SIG-M5 treated with dmso at 0.1 percent for 504 hours (cell line): ENCODE data around the gene LYRM4.

Source experiments
- DNase-seq: peaks from one replicate; lab custom pipeline; 2025; ENCODE audit not compliant: unreplicated experiment; lab: John Stamatoyannopoulos, UW

Gene LYRM4

GRCh38 chr6:5282191-5282623 is 21.5 kb upstream of the LYRM4 start:
- DNase-seq: no peak

GRCh38 chr6:5280920-5281319 is 20.2 kb upstream of the LYRM4 start:
- DNase-seq: no peak

DNA sequence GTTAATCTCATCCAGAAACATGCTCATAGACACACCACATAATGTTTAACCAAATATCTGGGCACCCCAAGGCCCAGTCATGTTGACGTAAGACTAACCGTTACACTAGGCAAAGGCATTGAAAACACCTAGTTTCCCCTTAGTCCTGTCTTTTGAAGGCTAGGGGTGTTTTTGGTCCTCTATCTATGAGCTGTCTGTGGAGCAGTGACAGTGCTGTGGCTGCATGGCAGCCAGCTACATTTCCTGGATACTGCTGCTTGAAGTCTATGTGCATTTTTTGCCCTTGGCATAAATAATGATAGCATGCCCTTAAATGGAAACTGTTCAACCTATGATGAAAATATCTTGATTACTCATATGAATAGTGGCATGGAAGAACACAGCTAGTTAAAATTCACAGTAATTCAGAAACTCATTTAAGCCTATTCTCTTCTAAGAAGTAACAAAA is 19.2 kb upstream of the LYRM4 start:
- DNase-seq: no peak

DNA sequence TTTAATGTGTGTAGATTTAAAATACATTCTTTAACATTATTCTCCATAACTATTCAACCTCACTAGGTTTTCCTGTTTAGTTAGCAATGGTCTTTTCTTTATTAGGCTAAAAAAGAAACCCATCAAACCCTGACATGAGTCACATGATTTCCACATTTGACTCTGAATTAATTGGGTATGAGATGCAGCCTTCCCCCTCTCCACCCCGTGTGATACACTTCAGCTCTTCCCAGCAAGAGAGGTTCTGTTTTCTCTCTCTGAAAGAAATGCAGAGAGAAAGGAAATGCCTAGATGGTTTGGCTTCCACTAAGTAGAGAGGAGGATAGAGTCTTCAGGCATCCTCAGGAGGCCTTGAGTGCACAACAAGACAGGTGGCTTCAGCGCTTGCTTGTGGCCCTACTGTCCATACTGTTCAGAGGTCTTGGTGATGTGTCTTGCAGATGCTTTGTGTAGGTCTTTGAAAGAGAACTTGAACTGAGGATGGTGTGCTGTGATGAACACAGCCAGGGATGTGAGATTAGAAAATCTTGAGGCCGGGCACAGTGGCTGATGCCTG is 17.9 kb upstream of the LYRM4 start:
- no peak for DNase-seq

DNA sequence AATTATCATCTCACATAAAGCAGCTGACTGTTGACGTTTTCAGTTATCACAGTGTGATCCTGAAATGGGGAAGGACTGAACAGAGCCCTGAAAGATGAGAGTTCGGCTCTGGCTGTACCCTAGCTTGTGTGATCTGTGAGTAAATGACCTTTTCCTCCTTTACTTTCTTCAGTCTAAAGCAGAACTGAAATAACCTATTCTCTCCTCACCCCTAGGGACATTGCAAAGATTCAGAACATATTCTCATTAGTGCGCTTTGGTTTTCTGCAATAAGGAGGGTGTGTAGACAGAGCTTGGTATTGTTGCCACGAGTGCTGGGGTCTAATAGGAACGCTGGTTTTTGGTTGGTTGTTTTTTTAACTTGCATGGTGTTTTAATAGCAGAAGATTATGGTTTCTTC is 17.3 kb upstream of the LYRM4 start:
- DNase-seq: no peak

- DNase-seq: no peak
These were observed 16.8 kb upstream of the LYRM4 start for GRCh38 chr6:5277589-5277988.

DNA sequence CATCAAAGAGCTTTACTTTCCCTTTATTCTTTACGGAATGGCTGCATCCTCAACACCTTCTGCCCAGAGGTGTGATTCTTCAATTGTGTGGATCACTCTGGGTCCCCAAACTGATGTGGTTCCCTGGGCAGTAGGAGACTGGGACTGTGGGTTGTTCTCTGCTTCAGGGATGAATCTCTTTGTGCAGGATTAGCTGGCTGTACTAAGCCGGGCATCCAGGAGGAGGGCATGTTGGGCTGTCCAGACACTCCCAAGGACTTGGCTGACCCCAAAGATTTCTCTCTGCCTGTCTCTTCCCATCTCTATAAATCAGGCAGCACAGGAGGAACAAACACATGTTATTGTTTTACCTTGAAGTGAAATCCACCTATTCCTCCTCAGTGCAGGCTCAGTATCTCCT is 15.8 kb upstream of the LYRM4 start:
- no peak for DNase-seq

DNA sequence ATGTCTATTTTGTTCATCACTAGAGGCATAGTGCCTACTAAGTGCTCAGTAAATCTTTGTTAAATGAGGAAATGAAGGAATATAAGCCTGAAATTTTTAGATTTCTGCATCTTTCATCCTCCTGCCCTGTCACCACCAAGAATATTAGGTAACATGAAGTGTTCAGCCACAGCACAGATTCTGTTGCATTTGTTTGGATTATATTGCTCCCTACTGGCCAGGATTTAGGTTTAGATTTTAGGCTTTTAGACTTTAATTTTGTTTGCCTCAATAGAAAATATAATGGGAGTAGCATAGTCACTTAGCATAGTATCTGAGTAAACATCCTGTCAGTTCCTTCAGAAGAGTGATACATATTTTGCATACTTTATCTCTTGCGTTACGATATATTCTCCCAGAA is 14.7 kb upstream of the LYRM4 start:
- DNase-seq: no peak

- no peak for DNase-seq
These were observed 13.5 kb upstream of the LYRM4 start for GRCh38 chr6:5274231-5274630.

DNA sequence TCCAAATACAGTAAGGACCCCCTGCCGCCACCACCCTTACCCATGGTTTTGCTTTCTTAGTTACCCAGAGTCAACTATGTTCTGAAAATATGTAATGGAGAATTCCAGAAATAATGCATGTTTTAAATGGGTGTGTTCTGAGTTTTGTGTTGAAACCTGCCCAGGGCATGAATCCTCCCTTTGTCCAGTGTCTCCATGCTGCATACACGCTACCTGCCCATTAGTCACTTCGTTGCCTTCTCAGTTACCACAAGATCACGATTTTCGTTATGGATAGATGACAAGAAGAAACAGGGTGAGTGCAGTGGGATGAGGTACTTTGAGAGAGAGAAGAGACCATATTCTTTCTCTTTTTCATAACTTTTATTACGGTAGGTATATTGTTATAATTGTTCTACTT is 11.2 kb upstream of the LYRM4 start:
- DNase-seq: no peak

DNA sequence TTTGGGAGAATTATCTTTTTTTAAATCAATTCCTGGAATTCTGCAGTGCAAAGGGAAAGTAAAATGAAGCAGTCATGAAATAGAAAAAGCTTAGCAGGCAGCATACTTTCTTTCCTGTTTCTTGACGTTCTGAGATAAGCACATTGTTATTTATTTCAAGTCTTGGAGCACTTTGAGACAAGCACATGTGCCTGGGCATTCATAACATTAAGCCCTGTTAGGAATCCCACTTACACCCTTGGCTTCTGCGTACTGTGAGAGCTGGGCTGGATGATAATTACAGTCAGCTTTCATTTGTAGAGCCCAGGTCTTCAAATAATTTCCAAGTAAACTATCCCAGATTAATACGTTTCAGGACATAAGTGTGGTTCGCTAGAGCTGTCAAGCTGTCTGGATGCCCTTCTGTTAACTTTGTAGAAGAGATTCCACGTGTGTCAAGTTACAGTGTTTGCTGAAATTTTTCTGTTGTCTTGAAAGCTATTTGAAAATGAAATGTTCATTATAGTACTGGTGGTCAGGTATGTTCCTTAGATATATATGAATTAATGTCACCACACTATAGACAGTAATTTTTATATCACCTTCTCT is 9.4 kb upstream of the LYRM4 start:
- no peak for DNase-seq

DNA sequence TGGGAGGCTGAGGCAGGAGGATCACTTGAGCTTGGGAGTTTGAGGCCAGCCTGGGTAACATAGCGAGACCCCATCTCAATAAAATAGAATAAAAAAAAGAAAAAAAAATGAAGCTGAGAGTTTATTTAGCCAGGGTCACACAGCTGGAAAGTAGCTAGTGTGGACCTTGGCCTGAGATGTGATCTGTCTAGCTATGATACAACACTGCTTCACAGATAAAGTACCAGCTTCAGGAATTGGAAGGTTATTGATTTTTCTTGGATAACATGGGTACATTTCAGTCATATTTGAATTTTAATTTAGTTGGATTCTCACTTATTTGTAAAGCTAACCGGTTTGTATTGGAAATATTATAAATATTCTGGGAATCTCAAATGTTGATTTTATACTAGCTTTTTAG is 5.7 kb upstream of the LYRM4 start:
- DNase-seq: no peak

- DNase-seq: no peak
These were observed 877 bp upstream of the LYRM4 start for GRCh38 chr6:5261545-5262109.

DNA sequence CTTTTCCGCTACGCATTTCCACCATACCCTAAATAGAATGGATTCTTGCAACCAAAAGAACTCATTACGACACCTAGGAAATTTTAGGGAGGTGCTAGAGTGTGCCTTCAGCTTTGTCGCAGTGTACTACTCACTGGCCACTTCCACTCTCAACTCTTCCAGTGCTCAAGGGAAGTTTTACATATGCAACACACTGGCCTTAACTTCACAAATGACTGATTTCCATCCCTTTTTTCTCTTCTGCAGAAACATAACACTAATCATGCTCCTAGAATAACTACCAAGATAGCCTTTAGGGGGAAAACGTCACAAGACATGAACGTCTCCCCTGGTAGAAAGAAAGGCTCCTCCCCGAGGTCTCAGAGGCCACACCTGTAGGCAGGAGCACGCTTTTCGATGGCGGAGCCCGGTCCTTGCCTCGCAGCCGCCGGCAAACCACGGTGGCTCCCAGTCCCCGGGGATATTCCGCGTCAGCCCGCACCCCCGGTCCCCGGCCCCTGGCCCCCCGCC is 584 bp downstream of the LYRM4 start:
- DNase-seq: peak; percentile 84

GRCh38 chr6:5259428-5259827 is 1.3 kb downstream of the LYRM4 start:
- DNase-seq: no peak

DNA sequence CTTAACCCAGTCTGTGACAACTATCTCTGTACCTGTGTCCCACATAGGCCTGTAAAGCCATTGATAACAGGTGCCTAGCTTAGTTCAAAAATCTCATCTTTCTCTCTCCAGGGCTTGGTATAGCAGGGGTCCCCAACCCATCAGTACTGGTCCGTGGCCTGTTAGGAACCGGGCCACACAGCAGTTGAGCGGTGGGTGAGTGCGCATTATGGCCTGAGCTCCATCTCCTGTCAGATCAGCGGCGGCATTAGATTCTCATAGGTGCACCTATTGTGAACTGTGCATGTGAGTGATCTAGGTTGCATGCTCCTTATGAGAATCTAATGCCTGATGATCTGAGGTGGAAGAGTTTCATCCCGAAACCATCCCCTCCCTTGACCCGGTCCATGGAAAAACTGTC is 3.4 kb downstream of the LYRM4 start:
- no peak for DNase-seq

- DNase-seq: no peak
These were observed 3.8 kb downstream of the LYRM4 start for GRCh38 chr6:5256952-5257351.

GRCh38 chr6:5250911-5251310 is 9.8 kb downstream of the LYRM4 start:
- DNase-seq: no peak

GRCh38 chr6:5250451-5250850 is 10.3 kb downstream of the LYRM4 start:
- DNase-seq: no peak

DNA sequence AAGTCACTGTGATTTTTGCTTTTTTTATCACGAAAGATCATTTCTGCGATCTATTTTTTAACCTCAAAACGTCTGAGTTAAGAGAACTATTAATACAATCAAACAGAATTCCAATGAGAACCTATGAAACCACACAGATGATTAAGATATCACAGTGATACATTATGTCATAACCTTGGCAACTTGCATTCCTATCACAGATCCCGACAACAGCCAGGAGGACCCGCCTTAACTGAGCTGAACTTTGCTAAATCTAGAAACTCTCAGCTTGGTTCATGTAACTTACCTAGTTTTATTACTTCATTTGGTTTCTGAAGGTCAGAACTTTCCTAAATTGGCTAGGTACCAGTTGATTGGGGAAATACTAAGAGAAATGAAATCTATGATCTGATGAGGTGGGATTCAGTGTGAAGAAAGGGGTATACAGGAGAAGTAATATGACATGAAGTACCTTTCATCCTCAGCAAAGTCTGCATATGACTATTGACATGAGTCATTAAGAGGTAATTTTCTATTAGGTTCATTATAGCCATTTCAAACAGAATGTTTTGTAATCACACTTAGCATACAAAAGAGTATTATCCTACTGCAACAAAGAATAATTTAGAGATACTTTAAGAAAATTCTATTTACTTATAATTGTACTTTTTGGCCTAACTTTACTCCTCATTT is 11.2 kb downstream of the LYRM4 start:
- DNase-seq: no peak

- no peak for DNase-seq
These were observed 12.2 kb downstream of the LYRM4 start for GRCh38 chr6:5248302-5249098.
